OCI-LY7 (cell line): ENCODE data around the gene SERTAD2. TPM values are rescaled to one million over a fixed set of nuclear protein-coding genes. Genes with fewer than 3 reads are reported as not detected.

Experiments
- BruUV-seq: library from RNA; stranded (reverse); fragments of 400-500 nt; replicated peaks from 2 replicates; lab custom pipeline; 2021; lab: Mats Ljungman, UMichigan
- CTCF ChIA-PET: fragments of 300-600 bp; sonication (Branson Sonifier 250); formaldehyde crosslinking; loops from one replicate; lab custom pipeline; 2022; ENCODE audit warnings: antibody characterized with exemption; ENCODE audit not compliant: unreplicated experiment; lab: Charles Lee
- POLR2A ChIA-PET: fragments of 300-600 bp; sonication (Branson Sonifier 250); formaldehyde crosslinking; loops from one replicate; lab custom pipeline; 2022; ENCODE audit warnings: antibody characterized with exemption; lab: Charles Lee
- DNase-seq: peaks from one replicate; pipeline ENCODE4 v3.0.0-alpha.2; 2015; ENCODE audit warnings: low spot score
- H2AFZ ChIP-seq: fragments of 200-600 bp; sonication (generic), shearing (Covaris generic); 2 replicates; pipeline ENCODE4 v1.6.1; 2014; ENCODE audit warnings: mild to moderate bottlenecking, antibody characterized with exemption, low read length, moderate library complexity
- H3K27ac ChIP-seq: fragments of 200-600 bp; sonication (generic); 2 replicates; pipeline ENCODE4 v1.5.1; 2014; ENCODE audit warnings: mixed run types, low read depth, mild to moderate bottlenecking, moderate library complexity, low read length, inconsistent platforms; ENCODE audit not compliant: poor library complexity, severe bottlenecking
- H3K36me3 ChIP-seq: fragments of 200-600 bp; sonication (generic); 2 replicates; pipeline ENCODE4 v1.6.1; 2014; ENCODE audit warnings: mild to moderate bottlenecking, antibody characterized with exemption, low read length, moderate library complexity, mixed read lengths; ENCODE audit not compliant: insufficient read depth
- H3K4me1 ChIP-seq: fragments of 200-600 bp; sonication (generic); 2 replicates; pipeline ENCODE4 v1.5.1; 2014; ENCODE audit warnings: mild to moderate bottlenecking, low read length; ENCODE audit not compliant: insufficient read depth, poor library complexity, severe bottlenecking
- H3K4me2 ChIP-seq: fragments of 200-600 bp; sonication (generic); 2 replicates; pipeline ENCODE4 v1.6.1; 2014; ENCODE audit warnings: mild to moderate bottlenecking, low read length
- H3K4me3 ChIP-seq: fragments of 200-600 bp; sonication (generic); 2 replicates; pipeline ENCODE4 v1.5.1; 2014; ENCODE audit warnings: mild to moderate bottlenecking, low read depth, low read length; ENCODE audit not compliant: poor library complexity, severe bottlenecking
- H3K79me2 ChIP-seq: fragments of 200-600 bp; sonication (generic); 2 replicates; pipeline ENCODE4 v1.6.1; 2016; ENCODE audit warnings: low read depth, mild to moderate bottlenecking, low read length, moderate library complexity, mixed read lengths; ENCODE audit not compliant: insufficient read depth
- H3K9me2 ChIP-seq: fragments of 200-600 bp; sonication (generic); 2 replicates; pipeline ENCODE4 v1.6.1; 2016; ENCODE audit warnings: mild to moderate bottlenecking, low read length, mixed read lengths; ENCODE audit not compliant: insufficient read depth
- H3K9me3 ChIP-seq: fragments of 200-600 bp; sonication (generic); 2 replicates; pipeline ENCODE4 v1.6.1; 2014; ENCODE audit warnings: mild to moderate bottlenecking, mixed run types, low read length, mixed read lengths
- H4K20me1 ChIP-seq: fragments of 200-600 bp; sonication (generic); 2 replicates; pipeline ENCODE4 v1.6.1; 2014; ENCODE audit warnings: mild to moderate bottlenecking, antibody characterized with exemption, low read length, moderate library complexity, mixed read lengths; ENCODE audit not compliant: insufficient read depth
- EZH2phosphoT487 ChIP-seq: fragments of 200-600 bp; sonication (generic); IDR thresholded peaks from 2 replicates; pipeline ENCODE4 v1.6.1; 2018; ENCODE audit warnings: low read depth, borderline replicate concordance, mild to moderate bottlenecking, mixed run types, antibody characterized with exemption, low read length, moderate library complexity, mixed read lengths
- intact Hi-C: fragments of 100-400 bp; cut with micrococcal nuclease; formaldehyde crosslinking; loops from one replicate; pipeline ENCODE4 v1.10.0; 2022; ENCODE audit not compliant: unreplicated experiment
- total RNA-seq, 2 experiments: library from RNA; depleted of rRNA in 1 of 2; stranded (reverse); fragments of >200 nt in 1 of 2; shearing (Covaris generic) in 1 of 2; gene quantifications; 2 replicates each; pipeline ENCODE4 v1.2.3, GENCODE V29; 2014 to 2022
- TF ChIP-seq, protein P1 (sequence below): fragments of 200-600 bp; sonication (generic); conservative IDR thresholded peaks from 2 replicates; pipeline ENCODE4 v1.5.1; 2014; ENCODE audit warnings: mild to moderate bottlenecking, antibody characterized with exemption, low read length, moderate library complexity, mixed read lengths

SERTAD2 gene
- total RNA-seq, 2 experiments from 2014 or later, result 11.5 to 54.5 TPM

- no peaks in the 10 kb centered on the region for H3K9me2 ChIP-seq
- no peaks in the 10 kb centered on the region for H3K79me2 ChIP-seq
- no peak for TF ChIP-seq EZH2phosphoT487
- TF ChIP-seq, protein P1, sequence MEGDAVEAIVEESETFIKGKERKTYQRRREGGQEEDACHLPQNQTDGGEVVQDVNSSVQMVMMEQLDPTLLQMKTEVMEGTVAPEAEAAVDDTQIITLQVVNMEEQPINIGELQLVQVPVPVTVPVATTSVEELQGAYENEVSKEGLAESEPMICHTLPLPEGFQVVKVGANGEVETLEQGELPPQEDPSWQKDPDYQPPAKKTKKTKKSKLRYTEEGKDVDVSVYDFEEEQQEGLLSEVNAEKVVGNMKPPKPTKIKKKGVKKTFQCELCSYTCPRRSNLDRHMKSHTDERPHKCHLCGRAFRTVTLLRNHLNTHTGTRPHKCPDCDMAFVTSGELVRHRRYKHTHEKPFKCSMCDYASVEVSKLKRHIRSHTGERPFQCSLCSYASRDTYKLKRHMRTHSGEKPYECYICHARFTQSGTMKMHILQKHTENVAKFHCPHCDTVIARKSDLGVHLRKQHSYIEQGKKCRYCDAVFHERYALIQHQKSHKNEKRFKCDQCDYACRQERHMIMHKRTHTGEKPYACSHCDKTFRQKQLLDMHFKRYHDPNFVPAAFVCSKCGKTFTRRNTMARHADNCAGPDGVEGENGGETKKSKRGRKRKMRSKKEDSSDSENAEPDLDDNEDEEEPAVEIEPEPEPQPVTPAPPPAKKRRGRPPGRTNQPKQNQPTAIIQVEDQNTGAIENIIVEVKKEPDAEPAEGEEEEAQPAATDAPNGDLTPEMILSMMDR, result no peak
- peak; percentile 17 for DNase-seq
- intact Hi-C loops, result no loop called here
- H3K4me1 ChIP-seq, result peaks cover under 1% of the 10 kb centered on the region
- H3K9me3 ChIP-seq, result no peaks in the 10 kb centered on the region
- H3K27ac ChIP-seq, result no peak overlapping the region
- H3K4me2 ChIP-seq, result no peak overlapping the region
- POLR2A ChIA-PET, result interaction anchor here (0.5 to 1.3 kb wide), 8 partner anchors 10 to 1827 kb away, joined by 3 to 4 read pairs (median 3); no protein-coding TSS in a partner anchor
- CTCF ChIA-PET, result no interaction called here
- no peak overlapping the region for H2AFZ ChIP-seq
- peaks cover 44% of the 10 kb centered on the region for H3K36me3 ChIP-seq
- no peaks in the 10 kb centered on the region; the same call in 1 of the 2 replicates for H4K20me1 ChIP-seq
- no peak overlapping the region for H3K4me3 ChIP-seq
- BruUV-seq, result no TSS peak
Observed at GRCh38 chr2:64594226-64594989, 59.3 kb downstream of the SERTAD2 start.

GRCh38 chr2:64593035-64593655 is 60.6 kb downstream of the SERTAD2 start:
- H3K9me3 ChIP-seq, result no peaks in the 10 kb centered on the region
- no peak overlapping the region for H3K27ac ChIP-seq
- peaks cover 57% of the 10 kb centered on the region for H3K36me3 ChIP-seq
- no peaks in the 10 kb centered on the region for H3K4me1 ChIP-seq
- no peak overlapping the region for H2AFZ ChIP-seq
- ChIA-PET POLR2A (no interaction called here), CTCF (no interaction called here)
- H3K79me2 ChIP-seq, result no peaks in the 10 kb centered on the region
- no peak overlapping the region for H3K4me3 ChIP-seq
- no peaks in the 10 kb centered on the region for H3K9me2 ChIP-seq
- H4K20me1 ChIP-seq, result no peaks in the 10 kb centered on the region; the same call in 1 of the 2 replicates
- intact Hi-C loops, result no loop called here
- BruUV-seq, result no TSS peak
- no peak overlapping the region for H3K4me2 ChIP-seq
- TF ChIP-seq, protein P1, result no peak
- no peak for TF ChIP-seq EZH2phosphoT487
- DNase-seq, result no peak
